ENCODE measurements around the gene EBLN2. TPM values are rescaled to one million over a fixed set of nuclear protein-coding genes. Genes with fewer than 3 reads are reported as not detected.

EBLN2 gene
- total RNA-seq, 1 experiment from 2014 or later, result 8.4 TPM

DNA sequence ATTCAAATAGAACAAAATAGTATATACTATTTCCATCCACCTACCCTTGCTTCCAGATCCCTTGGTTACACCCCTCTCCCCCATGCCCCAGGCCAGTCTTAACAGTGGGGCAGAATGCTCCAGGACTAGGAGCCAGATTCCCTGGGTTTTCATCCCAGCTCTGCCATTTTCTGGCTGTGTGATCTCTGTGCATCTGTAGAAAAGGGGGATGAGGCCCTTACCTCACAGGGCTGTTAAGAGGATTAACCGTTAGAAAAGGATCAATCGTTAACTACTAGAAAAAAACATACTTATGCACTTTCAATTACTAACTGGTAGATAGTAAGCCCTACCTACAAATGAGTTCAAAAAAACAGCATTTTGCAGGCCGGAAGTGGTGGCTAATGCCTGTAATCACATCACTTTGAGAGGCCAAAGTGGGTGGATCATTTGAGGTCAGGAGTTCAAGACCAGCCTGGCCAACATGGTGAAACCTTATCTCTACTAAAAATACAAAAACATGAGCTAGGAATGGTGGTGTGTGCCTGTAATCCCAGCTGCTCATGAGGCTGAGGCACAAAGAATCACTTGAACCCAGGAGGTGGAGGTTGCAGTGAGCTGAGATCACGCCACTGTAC, 11.7 kb downstream of the EBLN2 start:
- no peak for DNase-seq
- TF ChIP-seq CTCF (IDR thresholded peaks at IDR 0.05; ENCODE audit: unreplicated experiment), result no peak
- Mint-ChIP-seq H3K27me3 (ENCODE audit: unreplicated experiment) (no peaks in the 10 kb centered on the region), H3K9me3 (ENCODE audit: low read depth, unreplicated experiment) (no peaks in the 10 kb centered on the region), H3K4me1 (ENCODE audit: low read depth, unreplicated experiment) (no peaks in the 10 kb centered on the region), H3K27ac (ENCODE audit: unreplicated experiment) (no peak overlapping the region), H3K4me3 (ENCODE audit: low read depth, unreplicated experiment) (no peak overlapping the region), H3K36me3 (ENCODE audit: insufficient read depth, unreplicated experiment) (no peaks in the 10 kb centered on the region)
- no TSS peak for BruUV-seq (replicated peaks)
- CTCF ChIA-PET, result no interaction called here
- intact Hi-C loops (cut with micrococcal nuclease; ENCODE audit: unreplicated experiment), result loop anchor here (5.0 kb wide), 1 partner anchor 136 kb away; no protein-coding TSS in a partner anchor

GRCh38 chr3:73074781-73075180, 13.3 kb downstream of the EBLN2 start:
- Mint-ChIP-seq H3K9me3 (ENCODE audit: low read depth, unreplicated experiment) (no peaks in the 10 kb centered on the region), H3K4me1 (ENCODE audit: low read depth, unreplicated experiment) (no peaks in the 10 kb centered on the region), H3K4me3 (ENCODE audit: low read depth, unreplicated experiment) (no peak overlapping the region), H3K27me3 (ENCODE audit: unreplicated experiment) (no peaks in the 10 kb centered on the region), H3K36me3 (ENCODE audit: insufficient read depth, unreplicated experiment) (no peaks in the 10 kb centered on the region), H3K27ac (ENCODE audit: unreplicated experiment) (no peak overlapping the region)
- no peak for DNase-seq
- intact Hi-C loops (cut with micrococcal nuclease; ENCODE audit: unreplicated experiment), result loop anchor here (5.0 kb wide), 1 partner anchor 137 kb away; no protein-coding TSS in a partner anchor
- CTCF ChIA-PET, result no interaction called here
- TF ChIP-seq CTCF (IDR thresholded peaks at IDR 0.05; ENCODE audit: unreplicated experiment), result no peak
- BruUV-seq (replicated peaks), result no TSS peak

GRCh38 chr3:73080216-73080966, 18.9 kb downstream of the EBLN2 start:
- CTCF ChIA-PET, result interaction anchor here (0.5 kb wide), 1 partner anchor 18 kb away, joined by 3 read pairs; no protein-coding TSS in a partner anchor
- Mint-ChIP-seq H3K36me3 (ENCODE audit: insufficient read depth, unreplicated experiment) (no peaks in the 10 kb centered on the region), H3K4me3 (ENCODE audit: low read depth, unreplicated experiment) (no peak overlapping the region), H3K4me1 (ENCODE audit: low read depth, unreplicated experiment) (no peaks in the 10 kb centered on the region), H3K27me3 (ENCODE audit: unreplicated experiment) (no peaks in the 10 kb centered on the region), H3K9me3 (ENCODE audit: low read depth, unreplicated experiment) (no peaks in the 10 kb centered on the region), H3K27ac (ENCODE audit: unreplicated experiment) (no peak overlapping the region)
- intact Hi-C loops (cut with micrococcal nuclease; ENCODE audit: unreplicated experiment), result no loop called here
- no peak for DNase-seq
- no peak for TF ChIP-seq CTCF (IDR thresholded peaks at IDR 0.05; ENCODE audit: unreplicated experiment)
- BruUV-seq (replicated peaks), result no TSS peak

- no peaks in the 10 kb centered on the region for H3K4me1 Mint-ChIP-seq (ENCODE audit: low read depth, unreplicated experiment)
- no peak for TF ChIP-seq CTCF (IDR thresholded peaks at IDR 0.05; ENCODE audit: unreplicated experiment)
- no TSS peak for BruUV-seq (replicated peaks)
- H3K4me3 Mint-ChIP-seq (ENCODE audit: low read depth, unreplicated experiment), result no peak overlapping the region
- no peak overlapping the region for H3K27ac Mint-ChIP-seq (ENCODE audit: unreplicated experiment)
- H3K36me3 Mint-ChIP-seq (ENCODE audit: insufficient read depth, unreplicated experiment), result no peaks in the 10 kb centered on the region
- CTCF ChIA-PET, result no interaction called here
- intact Hi-C loops (cut with micrococcal nuclease; ENCODE audit: unreplicated experiment), result no loop called here
- no peaks in the 10 kb centered on the region for H3K9me3 Mint-ChIP-seq (ENCODE audit: low read depth, unreplicated experiment)
- no peak for DNase-seq
- no peaks in the 10 kb centered on the region for H3K27me3 Mint-ChIP-seq (ENCODE audit: unreplicated experiment)
Measured at GRCh38 chr3:73081140-73081539, 19.7 kb downstream of the EBLN2 start.
